Measurements from ENCODE around the gene FOXF1.

- no peak for TF ChIP-seq CTCF (optimal IDR thresholded peaks at IDR 0.05 in 1 of 3, IDR thresholded peaks at IDR 0.05 in 1 of 3, conservative IDR thresholded peaks at IDR 0.05 in 1 of 3; ENCODE audit: extremely low read depth in 1 of 3, insufficient read depth in 2 of 3, low read length in 3 of 3)
- TF ChIP-seq EZH2 (IDR thresholded peaks at IDR 0.05; ENCODE audit: low read length) = no peak
These were observed 24.7 kb downstream of the FOXF1 start for GRCh38 chr16:86534779-86535615.

Data from keratinocyte (primary cell).